GM21717 (cell line): ENCODE results near the gene IFNL1.
"Not testable (repeated sequence)": the region's sequence is repeated elsewhere in the genome, so short reads cannot be mapped to it uniquely, and the experiment has no call there.

ENCODE experiments used
- ATAC-seq: cut with Tn5 transposase; IDR thresholded peaks from one replicate; pipeline ENCODE4 v1.9.1; 2021; ENCODE audit warnings: mild to moderate bottlenecking, moderate library complexity; ENCODE audit not compliant: unreplicated experiment

IFNL1 gene

GRCh38 chr19:39307822-39308530 lies 11.8 kb downstream of the IFNL1 start:
- no peak for ATAC-seq

GRCh38 chr19:39308531-39309304 lies 12.5 kb downstream of the IFNL1 start:
- ATAC-seq = no peak

GRCh38 chr19:39309305-39309670 lies 13.1 kb downstream of the IFNL1 start:
- not testable (repeated sequence) for ATAC-seq

GRCh38 chr19:39310558-39311311 lies 14.5 kb downstream of the IFNL1 start:
- ATAC-seq = no peak

- ATAC-seq = no peak
Measured at GRCh38 chr19:39314016-39314728, 18.0 kb downstream of the IFNL1 start.

GRCh38 chr19:39315933-39316332 lies 19.7 kb downstream of the IFNL1 start:
- no peak for ATAC-seq

- no peak for ATAC-seq
Measured at GRCh38 chr19:39316627-39317321, 20.6 kb downstream of the IFNL1 start.

GRCh38 chr19:39317476-39317875 lies 21.3 kb downstream of the IFNL1 start:
- ATAC-seq = no peak

GRCh38 chr19:39318071-39318470 lies 21.9 kb downstream of the IFNL1 start:
- ATAC-seq = no peak

- ATAC-seq = no peak
Measured at GRCh38 chr19:39318690-39319089, 22.5 kb downstream of the IFNL1 start.

- ATAC-seq = no peak
Measured at GRCh38 chr19:39319098-39319891, 23.1 kb downstream of the IFNL1 start.

- no peak for ATAC-seq
Measured at GRCh38 chr19:39319892-39320248, 23.7 kb downstream of the IFNL1 start.

- ATAC-seq = no peak
Measured at GRCh38 chr19:39321117-39321831, 25.1 kb downstream of the IFNL1 start.

GRCh38 chr19:39321832-39322176 lies 25.6 kb downstream of the IFNL1 start:
- no peak for ATAC-seq

GRCh38 chr19:39324242-39324842 lies 28.1 kb downstream of the IFNL1 start:
- no peak for ATAC-seq

GRCh38 chr19:39325778-39326665 lies 29.8 kb downstream of the IFNL1 start:
- ATAC-seq = no peak

- ATAC-seq = no peak
Measured at GRCh38 chr19:39327363-39328045, 31.3 kb downstream of the IFNL1 start.
